ENCODE measurements around the gene METTL8. TPM values are rescaled to one million over a fixed set of nuclear protein-coding genes. Genes with fewer than 3 reads are reported as not detected.
"Not testable (repeated sequence)": the region's sequence is repeated elsewhere in the genome, so short reads cannot be mapped to it uniquely, and the experiment has no call there.

Gene METTL8
- total RNA-seq, 1 donor from 2014 or later, result 22.9 TPM

GRCh38 chr2:171387052-171387451 lies 46.7 kb downstream of the METTL8 start:
- H3K4me3 Mint-ChIP-seq, result no peak overlapping the region
- POLR2A ChIA-PET, result no interaction called here
- intact Hi-C loops (cut with micrococcal nuclease), result no loop called here

DNA sequence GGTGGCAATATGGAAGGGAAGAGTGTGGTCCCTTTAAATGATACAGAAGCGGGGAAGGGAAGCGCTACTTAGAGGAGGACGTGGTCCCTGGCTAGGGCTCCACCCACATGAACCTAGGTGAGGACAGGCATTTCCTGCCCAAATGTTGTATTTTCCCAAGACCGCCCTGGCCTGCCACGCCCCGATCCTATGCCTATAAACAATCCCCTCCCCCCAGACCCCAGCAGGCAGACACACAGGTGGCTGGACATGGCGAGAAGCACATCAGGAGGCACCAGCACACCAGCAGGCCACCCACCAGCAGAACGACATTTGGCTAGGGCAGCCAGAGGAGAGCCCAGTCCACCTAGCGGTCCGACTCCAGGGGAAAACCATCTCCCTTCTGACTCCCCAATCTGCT lies 47.2 kb downstream of the METTL8 start:
- no peak for ATAC-seq (ENCODE audit: low read depth)
- no peak overlapping the region for H3K27ac Mint-ChIP-seq
- ChIA-PET POLR2A (no interaction called here), CTCF (no interaction called here)
- intact Hi-C loops (cut with micrococcal nuclease), result no loop called here
- peaks cover 3% of the 10 kb centered on the region for H3K36me3 Mint-ChIP-seq (ENCODE audit: low read depth)
- H3K27me3 Mint-ChIP-seq, result no peaks in the 10 kb centered on the region
- H3K4me3 Mint-ChIP-seq, result no peak overlapping the region
- no peak for DNase-seq
- peaks cover 49% of the 10 kb centered on the region for H3K4me1 Mint-ChIP-seq
- H3K9me3 Mint-ChIP-seq, result no peaks in the 10 kb centered on the region
- TF ChIP-seq, protein P1, sequence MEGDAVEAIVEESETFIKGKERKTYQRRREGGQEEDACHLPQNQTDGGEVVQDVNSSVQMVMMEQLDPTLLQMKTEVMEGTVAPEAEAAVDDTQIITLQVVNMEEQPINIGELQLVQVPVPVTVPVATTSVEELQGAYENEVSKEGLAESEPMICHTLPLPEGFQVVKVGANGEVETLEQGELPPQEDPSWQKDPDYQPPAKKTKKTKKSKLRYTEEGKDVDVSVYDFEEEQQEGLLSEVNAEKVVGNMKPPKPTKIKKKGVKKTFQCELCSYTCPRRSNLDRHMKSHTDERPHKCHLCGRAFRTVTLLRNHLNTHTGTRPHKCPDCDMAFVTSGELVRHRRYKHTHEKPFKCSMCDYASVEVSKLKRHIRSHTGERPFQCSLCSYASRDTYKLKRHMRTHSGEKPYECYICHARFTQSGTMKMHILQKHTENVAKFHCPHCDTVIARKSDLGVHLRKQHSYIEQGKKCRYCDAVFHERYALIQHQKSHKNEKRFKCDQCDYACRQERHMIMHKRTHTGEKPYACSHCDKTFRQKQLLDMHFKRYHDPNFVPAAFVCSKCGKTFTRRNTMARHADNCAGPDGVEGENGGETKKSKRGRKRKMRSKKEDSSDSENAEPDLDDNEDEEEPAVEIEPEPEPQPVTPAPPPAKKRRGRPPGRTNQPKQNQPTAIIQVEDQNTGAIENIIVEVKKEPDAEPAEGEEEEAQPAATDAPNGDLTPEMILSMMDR (IDR thresholded peaks at IDR 0.05), result no peak

More at GRCh38 chr2:171387052-171387451, 46.7 kb downstream of the METTL8 start:
- ATAC-seq (ENCODE audit: low read depth), result no peak
- CTCF ChIA-PET, result no interaction called here
- no peak for DNase-seq
- Mint-ChIP-seq H3K9me3 (no peaks in the 10 kb centered on the region), H3K36me3 (ENCODE audit: low read depth) (peaks cover 3% of the 10 kb centered on the region), H3K4me1 (peaks cover 49% of the 10 kb centered on the region), H3K27ac (no peak overlapping the region), H3K27me3 (no peaks in the 10 kb centered on the region)
- TF ChIP-seq, protein P1 (IDR thresholded peaks at IDR 0.05), result no peak

DNA sequence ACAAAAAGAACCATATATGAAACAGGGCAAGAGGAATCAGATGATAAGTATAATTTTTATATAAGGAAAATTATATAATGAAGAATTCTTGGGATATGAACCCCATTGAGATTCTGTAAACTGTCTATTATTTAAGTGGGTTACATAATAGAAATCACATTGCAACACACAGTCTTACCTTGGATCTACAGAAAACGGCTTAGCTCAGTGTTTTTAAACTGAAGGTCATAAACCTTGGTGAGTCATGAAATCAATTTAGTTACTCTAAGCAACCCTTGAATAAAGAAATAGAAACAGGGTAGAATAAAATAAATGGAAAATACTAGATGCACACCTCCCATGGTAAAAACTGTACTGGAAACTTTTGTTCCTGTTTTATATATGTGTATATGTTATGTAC lies 50.7 kb downstream of the METTL8 start:
- peaks cover 41% of the 10 kb centered on the region for H3K4me1 Mint-ChIP-seq
- no peak overlapping the region for H3K27ac Mint-ChIP-seq
- POLR2A ChIA-PET, result no interaction called here

DNA sequence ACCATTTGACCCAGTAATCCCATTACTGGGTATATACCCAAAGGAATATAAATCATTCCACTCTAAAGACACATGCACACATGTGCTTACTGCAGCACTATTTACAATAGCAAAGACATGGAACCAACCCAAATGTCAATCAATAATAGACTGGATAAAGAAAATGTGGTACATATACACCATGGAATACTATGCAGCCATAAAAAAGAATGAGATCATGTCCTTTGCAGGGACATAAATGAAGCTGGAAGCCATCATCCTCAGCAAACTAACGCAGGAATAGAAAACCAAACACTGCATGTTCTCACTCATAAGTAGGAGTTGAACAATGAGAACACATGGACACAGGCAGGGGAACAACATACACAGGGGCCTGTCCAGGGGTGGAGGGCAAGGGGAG lies 51.6 kb downstream of the METTL8 start:
- H3K27me3 Mint-ChIP-seq, DNase-seq, POLR2A ChIA-PET: not testable (repeated sequence)

More for the DNA sequence above, 50.7 kb downstream of the METTL8 start:
- intact Hi-C loops (cut with micrococcal nuclease), result no loop called here
- no peak overlapping the region for H3K4me3 Mint-ChIP-seq
- no peaks in the 10 kb centered on the region for H3K27me3 Mint-ChIP-seq
- H3K36me3 Mint-ChIP-seq (ENCODE audit: low read depth), result peaks cover 11% of the 10 kb centered on the region
- H3K9me3 Mint-ChIP-seq, result peaks cover 9% of the 10 kb centered on the region
- CTCF ChIA-PET, result no interaction called here
- TF ChIP-seq, protein P1 (IDR thresholded peaks at IDR 0.05), result no peak
- ATAC-seq (ENCODE audit: low read depth) (no peak), DNase-seq (no peak)

GRCh38 chr2:171377852-171378251 lies 55.9 kb downstream of the METTL8 start:
- H3K27ac Mint-ChIP-seq; ATAC-seq (ENCODE audit: low read depth); DNase-seq; H3K27me3 Mint-ChIP-seq; CTCF ChIA-PET; POLR2A ChIA-PET; H3K4me3 Mint-ChIP-seq; intact Hi-C loops (cut with micrococcal nuclease): not testable (repeated sequence)
- Mint-ChIP-seq H3K36me3 (ENCODE audit: low read depth) (peaks cover 27% of the 10 kb centered on the region), H3K9me3 (peaks cover 20% of the 10 kb centered on the region), H3K4me1 (peaks cover 19% of the 10 kb centered on the region)

More for the DNA sequence above, 51.6 kb downstream of the METTL8 start:
- H3K27ac Mint-ChIP-seq; ATAC-seq (ENCODE audit: low read depth); H3K4me3 Mint-ChIP-seq; intact Hi-C loops (cut with micrococcal nuclease); CTCF ChIA-PET: not testable (repeated sequence)
- H3K36me3 Mint-ChIP-seq (ENCODE audit: low read depth), result peaks cover 14% of the 10 kb centered on the region
- peaks cover 40% of the 10 kb centered on the region for H3K4me1 Mint-ChIP-seq
- H3K9me3 Mint-ChIP-seq, result peaks cover 12% of the 10 kb centered on the region

DNA sequence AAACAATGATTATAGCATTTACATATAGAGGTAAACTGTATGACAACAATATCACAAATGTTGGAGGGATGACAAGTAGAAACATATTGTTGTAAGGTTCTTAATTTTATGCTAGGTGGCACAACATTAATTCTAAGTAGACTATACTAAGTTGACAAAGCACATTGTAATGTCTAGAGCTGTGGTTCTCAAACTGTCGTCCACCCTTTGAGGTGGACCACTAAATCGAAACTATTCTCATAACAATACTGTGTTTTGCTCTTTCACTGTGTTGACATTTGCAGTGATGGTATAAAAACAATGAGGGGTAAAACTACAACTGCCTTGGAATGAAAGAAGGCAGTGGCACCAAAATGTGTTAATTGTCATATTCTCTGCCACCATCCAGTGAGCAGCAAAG lies 66.1 kb downstream of the METTL8 start:
- H3K27ac Mint-ChIP-seq, result no peak overlapping the region
- CTCF ChIA-PET, result no interaction called here

More for the DNA sequence above, 66.1 kb downstream of the METTL8 start:
- no peaks in the 10 kb centered on the region for H3K27me3 Mint-ChIP-seq
- POLR2A ChIA-PET, result no interaction called here
- no peaks in the 10 kb centered on the region for H3K4me1 Mint-ChIP-seq
- H3K9me3 Mint-ChIP-seq, result peaks cover 14% of the 10 kb centered on the region
- no peak overlapping the region for H3K4me3 Mint-ChIP-seq
- intact Hi-C loops (cut with micrococcal nuclease), result no loop called here
- TF ChIP-seq, protein P1 (IDR thresholded peaks at IDR 0.05), result no peak
- DNase-seq (no peak), ATAC-seq (ENCODE audit: low read depth) (no peak)
- peaks cover 15% of the 10 kb centered on the region for H3K36me3 Mint-ChIP-seq (ENCODE audit: low read depth)
